DMS 273 (cell line): Measurements from ENCODE around the gene MRPL37.

Experiments used
- DNase-seq: peaks from one replicate; lab custom pipeline; 2025; ENCODE audit not compliant: unreplicated experiment; lab: John Stamatoyannopoulos, UW

Gene MRPL37

GRCh38 chr1:54238353-54239034 is 38.5 kb downstream of the MRPL37 start:
- no peak for DNase-seq

- no peak for DNase-seq
Observed at GRCh38 chr1:54239035-54239383, 39.0 kb downstream of the MRPL37 start.

- no peak for DNase-seq
Observed at GRCh38 chr1:54239631-54240031, 39.7 kb downstream of the MRPL37 start.

- no peak for DNase-seq
Observed at GRCh38 chr1:54240741-54241335, 40.9 kb downstream of the MRPL37 start.

- no peak for DNase-seq
Observed at GRCh38 chr1:54241364-54241763, 41.4 kb downstream of the MRPL37 start.

GRCh38 chr1:54243022-54243421 is 43.1 kb downstream of the MRPL37 start:
- no peak for DNase-seq

- no peak for DNase-seq
Observed at GRCh38 chr1:54244655-54245054, 44.7 kb downstream of the MRPL37 start.

- DNase-seq: no peak
Observed at GRCh38 chr1:54245501-54245900, 45.5 kb downstream of the MRPL37 start.

GRCh38 chr1:54246116-54246721 is 46.3 kb downstream of the MRPL37 start:
- peak; percentile 47 for DNase-seq

- no peak for DNase-seq
Observed at GRCh38 chr1:54247863-54248515, 48.0 kb downstream of the MRPL37 start.

- DNase-seq: peak; percentile 66
Observed at GRCh38 chr1:54248966-54249365, 49.0 kb downstream of the MRPL37 start.

GRCh38 chr1:54249819-54250435 is 50.0 kb downstream of the MRPL37 start:
- peak; percentile 60 for DNase-seq

- DNase-seq: no peak
Observed at GRCh38 chr1:54250670-54251069, 50.7 kb downstream of the MRPL37 start.

- no peak for DNase-seq
Observed at GRCh38 chr1:54252371-54252936, 52.5 kb downstream of the MRPL37 start.

GRCh38 chr1:54253480-54253879 is 53.5 kb downstream of the MRPL37 start:
- DNase-seq: no peak

- DNase-seq: peak; percentile 69
Observed at GRCh38 chr1:54254055-54254454, 54.1 kb downstream of the MRPL37 start.

GRCh38 chr1:54255026-54255702 is 55.2 kb downstream of the MRPL37 start:
- no peak for DNase-seq

GRCh38 chr1:54256522-54257345 is 56.8 kb downstream of the MRPL37 start:
- DNase-seq: peak; percentile 30

GRCh38 chr1:54257346-54257620 is 57.3 kb downstream of the MRPL37 start:
- no peak for DNase-seq

GRCh38 chr1:54257876-54258275 is 57.9 kb downstream of the MRPL37 start:
- DNase-seq: no peak
